ENCODE measurements around the gene NPBWR2.

DNA sequence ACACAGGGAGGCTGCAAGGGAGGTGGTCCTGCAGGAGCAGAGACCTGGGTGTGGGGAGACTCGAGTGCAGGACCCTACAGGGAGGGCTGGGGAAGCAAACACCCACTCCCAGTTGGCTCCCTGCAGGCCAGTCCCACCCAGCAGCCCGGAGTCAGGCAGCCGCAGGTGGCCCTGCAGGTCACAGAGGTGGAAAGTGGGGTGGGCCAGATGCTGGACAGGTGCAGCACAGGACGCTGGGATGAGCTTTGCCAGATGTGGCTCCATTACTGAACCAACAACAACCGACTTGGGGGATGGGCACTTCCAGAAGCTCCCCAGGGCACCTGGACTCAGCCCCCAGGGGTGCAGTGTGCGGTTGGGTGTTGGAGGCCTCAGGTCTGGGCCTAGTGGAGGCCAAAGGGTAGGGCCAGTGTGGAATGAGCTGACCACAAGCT is 30.2 kb upstream of the NPBWR2 start:
- TF ChIP-seq POLR2A (IDR thresholded peaks at IDR 0.05) (no peak), EP300 (IDR thresholded peaks at IDR 0.05) (no peak)
- TF ChIP-seq, protein P1, sequence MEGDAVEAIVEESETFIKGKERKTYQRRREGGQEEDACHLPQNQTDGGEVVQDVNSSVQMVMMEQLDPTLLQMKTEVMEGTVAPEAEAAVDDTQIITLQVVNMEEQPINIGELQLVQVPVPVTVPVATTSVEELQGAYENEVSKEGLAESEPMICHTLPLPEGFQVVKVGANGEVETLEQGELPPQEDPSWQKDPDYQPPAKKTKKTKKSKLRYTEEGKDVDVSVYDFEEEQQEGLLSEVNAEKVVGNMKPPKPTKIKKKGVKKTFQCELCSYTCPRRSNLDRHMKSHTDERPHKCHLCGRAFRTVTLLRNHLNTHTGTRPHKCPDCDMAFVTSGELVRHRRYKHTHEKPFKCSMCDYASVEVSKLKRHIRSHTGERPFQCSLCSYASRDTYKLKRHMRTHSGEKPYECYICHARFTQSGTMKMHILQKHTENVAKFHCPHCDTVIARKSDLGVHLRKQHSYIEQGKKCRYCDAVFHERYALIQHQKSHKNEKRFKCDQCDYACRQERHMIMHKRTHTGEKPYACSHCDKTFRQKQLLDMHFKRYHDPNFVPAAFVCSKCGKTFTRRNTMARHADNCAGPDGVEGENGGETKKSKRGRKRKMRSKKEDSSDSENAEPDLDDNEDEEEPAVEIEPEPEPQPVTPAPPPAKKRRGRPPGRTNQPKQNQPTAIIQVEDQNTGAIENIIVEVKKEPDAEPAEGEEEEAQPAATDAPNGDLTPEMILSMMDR (IDR thresholded peaks at IDR 0.05), result no peak
